Measurements from ENCODE around the gene SARDH.

Gene SARDH

GRCh38 chr9:133731876-133732638 lies 6.1 kb downstream of the SARDH start:
- no peaks in the 10 kb centered on the region for H3K9me3 ChIP-seq (ENCODE audit: severe bottlenecking)
- no peaks in the 10 kb centered on the region for H3K36me3 ChIP-seq (ENCODE audit: low read depth)
- no peak for TF ChIP-seq CTCF (IDR thresholded peaks at IDR 0.05; ENCODE audit: poor library complexity, severe bottlenecking)
- ATAC-seq (ENCODE audit: low read depth), result peak; percentile 59
- peak; percentile 49 for DNase-seq (ENCODE audit: low spot score)
- H3K4me3 ChIP-seq (ENCODE audit: severe bottlenecking), result no peak overlapping the region
- no peaks in the 10 kb centered on the region for H3K27me3 ChIP-seq (ENCODE audit: insufficient read depth, poor library complexity, severe bottlenecking)
- H3K4me1 ChIP-seq (ENCODE audit: insufficient read depth, poor library complexity, severe bottlenecking), result no peaks in the 10 kb centered on the region
- no peak overlapping the region for H3K27ac ChIP-seq (ENCODE audit: poor library complexity, severe bottlenecking)

DNA sequence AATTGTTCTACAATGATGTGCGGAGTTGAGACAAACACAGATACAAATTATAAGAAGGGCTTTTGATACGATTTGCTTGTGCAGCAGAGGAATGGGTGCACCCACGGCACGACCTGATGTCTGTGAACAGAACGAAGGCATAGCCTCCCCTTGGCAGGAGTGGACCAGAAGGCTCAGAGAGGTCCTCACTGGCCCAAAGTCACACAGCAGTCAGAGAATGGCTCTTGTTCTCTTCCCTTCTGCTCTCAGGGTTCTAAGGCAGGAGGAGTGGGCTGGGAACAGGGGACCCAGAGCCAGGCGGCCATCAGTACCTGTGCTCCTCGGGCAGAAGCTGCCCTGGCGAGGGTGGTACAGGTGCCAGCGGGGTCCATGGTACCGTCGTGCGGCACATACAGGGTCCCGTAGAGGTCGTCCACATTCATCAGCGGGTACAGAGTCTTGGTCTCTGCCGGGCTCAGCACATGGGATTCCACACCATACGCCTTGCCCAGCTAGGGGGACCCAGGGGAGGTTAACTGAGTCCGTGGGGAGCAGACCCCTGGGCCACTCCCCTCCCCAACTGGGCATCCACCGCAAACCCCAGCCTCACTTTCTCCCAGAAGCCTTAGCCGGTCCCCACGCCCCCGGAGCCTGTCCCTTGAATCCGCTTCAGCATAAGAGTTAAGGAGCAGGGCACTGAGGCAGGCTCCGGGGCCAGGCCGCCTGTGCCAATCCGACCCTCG lies 7.0 kb downstream of the SARDH start:
- DNase-seq (ENCODE audit: low spot score), result peak; percentile 53
- H3K27ac ChIP-seq (ENCODE audit: poor library complexity, severe bottlenecking), result no peak overlapping the region
- no peak for TF ChIP-seq CTCF (IDR thresholded peaks at IDR 0.05; ENCODE audit: poor library complexity, severe bottlenecking)
- H3K9me3 ChIP-seq (ENCODE audit: severe bottlenecking), result no peaks in the 10 kb centered on the region
- H3K27me3 ChIP-seq (ENCODE audit: insufficient read depth, poor library complexity, severe bottlenecking), result no peaks in the 10 kb centered on the region
- no peaks in the 10 kb centered on the region for H3K36me3 ChIP-seq (ENCODE audit: low read depth)
- H3K4me1 ChIP-seq (ENCODE audit: insufficient read depth, poor library complexity, severe bottlenecking), result no peaks in the 10 kb centered on the region
- no peak overlapping the region for H3K4me3 ChIP-seq (ENCODE audit: severe bottlenecking)
- ATAC-seq (ENCODE audit: low read depth), result no peak

DNA sequence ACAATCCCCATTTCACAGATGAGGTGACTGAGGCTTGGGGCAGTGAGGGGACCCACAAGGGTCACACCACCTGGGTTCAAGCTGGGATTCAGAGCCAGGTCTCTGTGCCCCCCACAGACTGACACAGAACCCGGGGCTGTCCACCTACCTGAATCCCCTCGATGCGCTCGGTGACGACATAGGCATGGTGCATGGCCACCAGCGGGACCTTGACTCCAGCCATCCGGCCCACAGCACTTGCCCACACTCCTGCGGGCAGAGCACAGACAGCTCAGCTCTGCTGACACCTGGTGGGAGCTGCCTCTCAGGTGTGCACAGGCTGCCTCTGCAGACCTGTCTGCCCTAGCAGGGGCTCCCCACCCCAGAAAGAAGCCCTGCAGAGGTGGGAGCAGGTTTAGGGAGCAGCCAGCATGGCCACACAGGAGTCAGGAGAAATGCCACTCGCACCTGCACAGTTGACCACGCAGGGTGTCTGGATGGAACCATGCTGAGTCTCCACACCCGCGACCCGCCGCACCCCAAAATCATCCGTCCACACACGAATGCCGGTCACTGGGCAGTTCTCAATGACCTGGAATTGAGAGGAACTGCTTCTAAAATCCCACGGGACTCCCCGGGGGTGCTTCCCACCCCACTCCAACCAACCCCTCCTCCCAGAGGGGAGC lies 8.4 kb downstream of the SARDH start:
- Histone ChIP-seq H3K27ac (ENCODE audit: poor library complexity, severe bottlenecking) (no peak overlapping the region), H3K9me3 (ENCODE audit: severe bottlenecking) (no peaks in the 10 kb centered on the region), H3K4me3 (ENCODE audit: severe bottlenecking) (no peak overlapping the region), H3K4me1 (ENCODE audit: insufficient read depth, poor library complexity, severe bottlenecking) (no peaks in the 10 kb centered on the region), H3K27me3 (ENCODE audit: insufficient read depth, poor library complexity, severe bottlenecking) (no peaks in the 10 kb centered on the region), H3K36me3 (ENCODE audit: low read depth) (no peaks in the 10 kb centered on the region)
- ATAC-seq (ENCODE audit: low read depth) (no peak), DNase-seq (ENCODE audit: low spot score) (peak; percentile 50)
- TF ChIP-seq CTCF (IDR thresholded peaks at IDR 0.05; ENCODE audit: poor library complexity, severe bottlenecking), result no peak

GRCh38 chr9:133728856-133729616 lies 9.1 kb downstream of the SARDH start:
- H3K4me1 ChIP-seq (ENCODE audit: insufficient read depth, poor library complexity, severe bottlenecking), result no peaks in the 10 kb centered on the region
- no peak overlapping the region for H3K27ac ChIP-seq (ENCODE audit: poor library complexity, severe bottlenecking)
- H3K9me3 ChIP-seq (ENCODE audit: severe bottlenecking), result no peaks in the 10 kb centered on the region
- H3K4me3 ChIP-seq (ENCODE audit: severe bottlenecking), result no peak overlapping the region
- DNase-seq (ENCODE audit: low spot score), result no peak
- H3K36me3 ChIP-seq (ENCODE audit: low read depth), result no peaks in the 10 kb centered on the region
- ATAC-seq (ENCODE audit: low read depth), result no peak
- TF ChIP-seq CTCF (IDR thresholded peaks at IDR 0.05; ENCODE audit: poor library complexity, severe bottlenecking), result no peak
- H3K27me3 ChIP-seq (ENCODE audit: insufficient read depth, poor library complexity, severe bottlenecking), result no peaks in the 10 kb centered on the region
